GM18868 (cell line): ENCODE data around the gene ZNF567.

Experiments
- ATAC-seq: cut with Tn5 transposase; IDR thresholded peaks from one replicate; pipeline ENCODE4 v1.9.1; 2021; ENCODE audit warnings: mild to moderate bottlenecking, moderate library complexity; ENCODE audit not compliant: unreplicated experiment

The ZNF567 gene

GRCh38 chr19:36750066-36750691 is 62.8 kb downstream of the ZNF567 start:
- no peak for ATAC-seq
